A673 (cell line): ENCODE measurements around the gene TRIM26.

Experiments used
- CTCF ChIP-seq: fragments of 300-800, 200-600 bp; sonication (generic); conservative IDR thresholded peaks from 2 replicates; pipeline ENCODE4 v1.5.1; 2017; ENCODE audit warnings: low read depth, mild to moderate bottlenecking, antibody characterized with exemption, low read length, moderate library complexity, mixed read lengths
- EZH2 ChIP-seq: fragments of 200-600 bp; sonication (generic); IDR thresholded peaks from 2 replicates; pipeline ENCODE4 v1.6.1; 2017; ENCODE audit warnings: borderline replicate concordance, low read depth, mild to moderate bottlenecking, mixed read lengths, antibody characterized with exemption, low read length; ENCODE audit not compliant: poor library complexity, severe bottlenecking

GRCh38 chr6:30194797-30195690 is 18.2 kb downstream of the TRIM26 start:
- TF ChIP-seq CTCF = no peak
- TF ChIP-seq EZH2 = no peak
